GM10248 (cell line): ENCODE data around the gene APOL5.
"Not testable (repeated sequence)": the region's sequence is repeated elsewhere in the genome, so short reads cannot be mapped to it uniquely, and the experiment has no call there.

Experiments
- CTCF ChIA-PET: fragments of 300-600 bp; sonication (Branson Sonifier 250); formaldehyde crosslinking; extraction: SDS; loops from one replicate; lab custom pipeline; 2021; ENCODE audit warnings: antibody characterized with exemption; lab: Yijun Ruan, JAX
- POLR2A ChIA-PET: fragments of 350-650 bp; sonication (Branson Sonifier 250); formaldehyde crosslinking; extraction: SDS; loops from one replicate; lab custom pipeline; 2020; ENCODE audit warnings: antibody characterized with exemption; lab: Yijun Ruan, JAX
- DNase-seq: peaks from one replicate; pipeline ENCODE4 v3.0.0; 2012; ENCODE audit errors: extremely low spot score
- TF ChIP-seq, protein P1 (sequence below): IDR thresholded peaks from 2 replicates; pipeline ENCODE4 v1.5.1; 2012; ENCODE audit warnings: mild to moderate bottlenecking, low read depth; ENCODE audit errors: extremely low read depth, missing control alignments, control extremely low read depth

The APOL5 gene

DNA sequence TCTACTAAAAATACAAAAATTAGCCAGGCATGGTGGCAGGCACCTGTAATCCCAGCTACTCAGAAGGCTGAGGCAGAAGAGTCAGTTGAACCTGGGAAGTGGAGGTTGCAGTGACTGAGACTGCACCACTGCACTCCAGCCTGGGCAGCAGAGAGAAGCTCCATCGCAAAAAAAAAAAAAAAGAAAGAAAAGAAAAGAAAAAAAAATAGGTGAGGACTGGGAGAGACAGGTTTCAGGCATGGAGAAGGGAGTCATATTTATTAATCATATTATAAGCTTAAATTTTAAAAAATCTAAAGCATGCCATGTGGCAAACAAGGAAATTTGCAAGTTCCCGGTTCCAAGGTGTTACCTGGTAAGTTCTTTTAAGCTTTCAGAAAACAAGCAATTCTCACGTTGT, at the start of gene APOL5:
TSS of gene APOL5 (plus strand) at position 301 of the 400 bp plus-strand sequence. CDS start at position 301, 0 bp downstream.
- ChIA-PET POLR2A (no interaction called here), CTCF (no interaction called here)
- no peak for DNase-seq

GRCh38 chr22:35674335-35674734, 43.3 kb upstream of the APOL5 start:
- TF ChIP-seq, protein P1, sequence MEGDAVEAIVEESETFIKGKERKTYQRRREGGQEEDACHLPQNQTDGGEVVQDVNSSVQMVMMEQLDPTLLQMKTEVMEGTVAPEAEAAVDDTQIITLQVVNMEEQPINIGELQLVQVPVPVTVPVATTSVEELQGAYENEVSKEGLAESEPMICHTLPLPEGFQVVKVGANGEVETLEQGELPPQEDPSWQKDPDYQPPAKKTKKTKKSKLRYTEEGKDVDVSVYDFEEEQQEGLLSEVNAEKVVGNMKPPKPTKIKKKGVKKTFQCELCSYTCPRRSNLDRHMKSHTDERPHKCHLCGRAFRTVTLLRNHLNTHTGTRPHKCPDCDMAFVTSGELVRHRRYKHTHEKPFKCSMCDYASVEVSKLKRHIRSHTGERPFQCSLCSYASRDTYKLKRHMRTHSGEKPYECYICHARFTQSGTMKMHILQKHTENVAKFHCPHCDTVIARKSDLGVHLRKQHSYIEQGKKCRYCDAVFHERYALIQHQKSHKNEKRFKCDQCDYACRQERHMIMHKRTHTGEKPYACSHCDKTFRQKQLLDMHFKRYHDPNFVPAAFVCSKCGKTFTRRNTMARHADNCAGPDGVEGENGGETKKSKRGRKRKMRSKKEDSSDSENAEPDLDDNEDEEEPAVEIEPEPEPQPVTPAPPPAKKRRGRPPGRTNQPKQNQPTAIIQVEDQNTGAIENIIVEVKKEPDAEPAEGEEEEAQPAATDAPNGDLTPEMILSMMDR = no peak
- no peak for DNase-seq
- POLR2A ChIA-PET = no interaction called here
- CTCF ChIA-PET = interaction anchor here (0.9 kb wide), 1 partner anchor 9 kb away, joined by 3 read pairs; no protein-coding TSS in a partner anchor

More for the DNA sequence above, at the start of gene APOL5:
- TF ChIP-seq, protein P1 = no peak

DNA sequence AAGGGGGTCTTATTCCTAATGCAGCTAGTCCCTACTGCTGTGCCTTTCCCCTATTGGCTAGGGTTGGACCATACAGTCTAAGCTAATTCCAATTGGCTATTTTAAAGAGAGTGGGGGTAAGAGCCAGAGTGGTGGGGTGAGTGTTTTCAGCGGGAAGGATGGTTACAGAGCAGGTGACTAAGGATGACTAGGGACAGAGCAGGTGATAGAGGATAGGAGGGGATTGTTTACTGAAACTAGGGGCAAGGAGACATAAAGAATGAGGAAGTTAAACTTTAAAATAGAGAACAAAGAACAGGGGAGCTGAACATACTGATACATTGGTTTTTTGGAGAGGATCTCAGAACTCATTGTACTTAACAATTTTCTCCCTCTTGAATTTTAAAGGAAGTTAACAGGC, 41.6 kb upstream of the APOL5 start:
- POLR2A ChIA-PET, DNase-seq: not testable (repeated sequence)
- CTCF ChIA-PET = interaction anchor here (0.9 to 2.2 kb wide), 2 partner anchors 11 to 13 kb away, joined by 3 to 5 read pairs; no protein-coding TSS in a partner anchor

DNA sequence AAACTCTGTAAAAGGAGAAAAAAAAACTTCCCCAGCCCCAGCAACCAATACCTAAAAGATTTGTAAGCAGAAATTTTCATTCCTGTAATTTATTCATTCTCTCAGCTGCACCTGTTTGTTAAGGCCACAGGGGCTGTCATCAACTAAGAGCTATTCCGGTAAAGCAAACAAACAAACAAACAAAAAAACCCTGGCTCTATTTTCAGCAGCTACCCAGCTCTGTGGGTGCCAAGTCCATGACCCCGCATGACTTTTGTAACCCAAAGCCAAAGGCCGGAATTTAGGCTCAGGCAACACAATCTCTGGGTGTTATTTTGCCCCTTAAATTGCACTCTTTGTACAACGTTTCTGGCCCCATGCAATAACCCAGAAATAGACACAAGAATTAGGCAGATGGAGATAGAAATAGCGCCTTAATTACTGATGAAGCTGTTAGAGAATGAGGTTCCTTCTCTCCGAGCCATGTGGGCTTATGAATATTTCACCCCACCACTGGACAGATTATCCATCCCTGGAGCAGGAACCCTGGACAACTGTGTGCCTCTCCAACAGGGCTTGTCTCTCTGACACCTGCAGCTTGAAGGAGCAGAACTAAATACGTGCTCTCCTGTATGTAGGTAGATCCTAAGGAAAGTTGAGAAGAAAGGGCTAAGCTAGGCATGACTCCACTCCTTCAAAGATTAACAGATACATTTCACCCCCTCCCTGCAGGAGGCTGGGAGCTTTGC, 40.0 kb upstream of the APOL5 start:
- no peak for DNase-seq
- ChIA-PET POLR2A (no interaction called here), CTCF (interaction anchor here (1.4 to 2.2 kb wide), 2 partner anchors 15 to 38 kb away, joined by 3 to 5 read pairs; no protein-coding TSS in a partner anchor)
- TF ChIP-seq, protein P1 = no peak

DNA sequence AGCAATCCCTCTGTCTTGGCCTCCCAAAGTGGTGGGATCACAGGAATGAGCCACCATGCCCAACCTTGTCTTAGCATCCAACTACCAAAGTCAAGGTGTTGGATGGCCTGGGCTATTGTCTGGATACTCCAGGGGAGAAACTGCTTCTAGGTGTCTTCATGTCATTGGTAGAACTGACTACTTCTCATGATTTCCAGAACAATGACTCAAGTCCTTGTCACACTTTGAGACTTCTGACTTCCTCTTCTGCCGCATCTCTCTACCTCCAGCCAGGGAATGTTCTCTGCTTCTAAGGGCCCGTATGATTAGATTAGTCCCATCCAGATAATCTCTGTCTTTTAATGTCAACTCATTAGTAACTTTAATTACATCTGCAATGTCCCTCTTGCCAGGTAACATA, 38.8 kb upstream of the APOL5 start:
- ChIA-PET CTCF (no interaction called here), POLR2A (no interaction called here)
- TF ChIP-seq, protein P1 = no peak
- DNase-seq = no peak

- POLR2A ChIA-PET, CTCF ChIA-PET, DNase-seq: not testable (repeated sequence)
Measured at GRCh38 chr22:35679492-35679891, 38.2 kb upstream of the APOL5 start.

- DNase-seq = no peak
- POLR2A ChIA-PET = no interaction called here
- CTCF ChIA-PET = no interaction called here
- TF ChIP-seq, protein P1 = no peak
Measured at GRCh38 chr22:35681454-35682052, 36.1 kb upstream of the APOL5 start.
